ENCODE data around the gene KCTD5.
A peak's percentile ranks its signal among the peaks of the same experiment; 100 is the strongest.
"Not testable (repeated sequence)": the region's sequence is repeated elsewhere in the genome, so short reads cannot be mapped to it uniquely, and the experiment has no call there.

Gene KCTD5

DNA sequence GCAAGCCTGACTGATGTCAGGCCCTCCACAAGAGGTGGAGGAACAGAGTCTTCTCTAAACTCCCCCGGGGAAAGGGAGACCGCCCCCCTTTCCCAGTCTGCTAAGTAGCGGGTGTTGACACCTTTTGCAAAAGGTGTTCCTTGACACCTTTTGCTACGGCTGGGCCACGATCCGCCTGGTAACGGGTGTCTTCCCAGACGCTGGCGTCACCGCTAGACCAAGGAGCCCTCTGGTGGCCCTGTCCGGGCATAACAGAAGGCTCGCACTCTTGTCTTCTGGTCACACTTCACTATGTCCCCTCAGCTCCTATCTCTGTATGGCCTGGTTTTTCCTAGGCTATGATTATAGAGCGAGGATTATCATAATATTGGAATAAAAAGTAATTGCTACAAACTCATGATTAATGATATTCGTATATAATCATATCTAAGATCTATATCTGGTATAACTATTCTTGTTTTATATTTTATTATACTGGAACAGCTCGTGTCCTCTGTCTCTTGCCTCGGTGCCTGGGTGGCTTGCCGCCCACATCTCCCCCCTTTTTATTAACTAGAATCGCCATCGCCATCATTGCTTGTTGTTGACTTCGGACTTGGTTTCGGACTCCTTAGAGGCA lies 21.5 kb upstream of the KCTD5 start:
- TF ChIP-seq, protein P1, sequence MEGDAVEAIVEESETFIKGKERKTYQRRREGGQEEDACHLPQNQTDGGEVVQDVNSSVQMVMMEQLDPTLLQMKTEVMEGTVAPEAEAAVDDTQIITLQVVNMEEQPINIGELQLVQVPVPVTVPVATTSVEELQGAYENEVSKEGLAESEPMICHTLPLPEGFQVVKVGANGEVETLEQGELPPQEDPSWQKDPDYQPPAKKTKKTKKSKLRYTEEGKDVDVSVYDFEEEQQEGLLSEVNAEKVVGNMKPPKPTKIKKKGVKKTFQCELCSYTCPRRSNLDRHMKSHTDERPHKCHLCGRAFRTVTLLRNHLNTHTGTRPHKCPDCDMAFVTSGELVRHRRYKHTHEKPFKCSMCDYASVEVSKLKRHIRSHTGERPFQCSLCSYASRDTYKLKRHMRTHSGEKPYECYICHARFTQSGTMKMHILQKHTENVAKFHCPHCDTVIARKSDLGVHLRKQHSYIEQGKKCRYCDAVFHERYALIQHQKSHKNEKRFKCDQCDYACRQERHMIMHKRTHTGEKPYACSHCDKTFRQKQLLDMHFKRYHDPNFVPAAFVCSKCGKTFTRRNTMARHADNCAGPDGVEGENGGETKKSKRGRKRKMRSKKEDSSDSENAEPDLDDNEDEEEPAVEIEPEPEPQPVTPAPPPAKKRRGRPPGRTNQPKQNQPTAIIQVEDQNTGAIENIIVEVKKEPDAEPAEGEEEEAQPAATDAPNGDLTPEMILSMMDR (conservative IDR thresholded peaks at IDR 0.05; ENCODE audit: control insufficient read depth, insufficient read depth, low read depth, low read length) = peak; percentile 40
- DNase-seq (ENCODE audit: low read depth); H3K4me3 ChIP-seq (ENCODE audit: control insufficient read depth, low read depth, low read length): not testable (repeated sequence)

DNA sequence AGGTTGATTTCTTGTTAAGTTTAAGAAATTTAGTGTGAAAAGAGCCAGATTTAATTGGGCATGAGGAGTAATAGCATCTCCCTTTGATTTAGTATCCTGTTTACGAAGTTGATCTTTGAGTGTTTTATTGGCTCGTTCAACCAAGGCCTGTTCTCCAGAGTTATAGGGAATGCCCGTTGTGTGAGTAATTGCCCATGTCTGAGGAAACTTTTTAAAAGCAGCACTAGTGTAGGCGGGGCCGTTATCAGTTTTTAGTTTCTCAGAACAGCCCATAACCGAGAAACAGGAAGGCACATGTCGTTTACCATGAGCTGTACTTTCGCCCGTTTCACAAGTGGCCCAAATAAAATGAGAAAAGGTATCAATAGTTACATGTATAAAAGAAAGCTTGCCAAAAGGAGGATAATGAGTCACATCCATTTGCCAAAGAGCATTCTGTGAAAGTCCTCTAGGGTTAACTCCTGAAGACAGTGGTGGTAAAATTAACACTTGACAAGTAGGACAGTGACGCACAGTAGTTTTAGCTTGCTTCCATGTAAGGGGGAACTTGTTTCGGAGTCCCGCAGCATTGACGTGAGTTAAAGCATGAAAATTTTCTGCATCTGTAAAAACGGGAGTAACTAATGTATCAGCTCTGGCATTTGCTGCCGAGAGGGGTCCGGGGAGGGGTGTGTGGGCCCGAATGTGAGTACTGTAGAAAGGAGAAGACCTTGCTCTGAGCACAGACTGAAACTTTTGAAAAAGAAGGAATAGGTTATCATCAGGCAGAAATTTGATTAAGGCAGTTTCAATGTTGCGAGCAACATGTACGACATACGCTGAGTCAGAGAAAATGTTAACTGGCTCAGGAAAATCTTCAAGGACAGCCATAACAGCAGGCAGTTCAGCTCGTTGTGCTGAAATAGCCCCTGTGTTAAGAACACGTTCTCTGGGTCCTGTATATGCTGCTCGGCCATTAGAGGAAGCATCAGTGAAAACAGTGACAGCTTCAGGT lies 18.5 kb upstream of the KCTD5 start:
- peak overlapping the region; percentile 12 for H3K4me3 ChIP-seq (ENCODE audit: control insufficient read depth, low read depth, low read length)
- DNase-seq (ENCODE audit: low read depth) = peak; percentile 88
- TF ChIP-seq, protein P1 (conservative IDR thresholded peaks at IDR 0.05; ENCODE audit: control insufficient read depth, insufficient read depth, low read depth, low read length) = no peak

DNA sequence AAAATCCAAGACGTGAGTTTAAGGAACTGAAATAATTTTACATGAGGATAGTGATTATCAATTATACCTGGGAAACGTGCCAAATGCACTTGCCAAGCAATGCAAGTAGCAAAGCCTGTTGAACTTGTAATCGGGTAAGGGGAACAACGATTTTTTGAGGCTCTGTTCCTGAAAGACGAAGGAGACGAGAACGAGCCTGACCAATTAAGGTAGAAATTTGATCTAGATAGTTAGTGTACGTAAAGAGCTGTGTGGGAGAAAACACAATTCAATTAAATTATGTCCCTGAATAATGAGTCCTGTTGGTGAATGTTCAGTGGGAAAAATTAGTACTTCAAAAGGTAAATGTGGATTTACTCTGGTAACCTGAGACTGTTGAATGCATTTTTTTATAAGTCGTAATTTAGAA lies 17.7 kb upstream of the KCTD5 start:
- TF ChIP-seq, protein P1 (conservative IDR thresholded peaks at IDR 0.05; ENCODE audit: control insufficient read depth, insufficient read depth, low read depth, low read length) = no peak
- DNase-seq (ENCODE audit: low read depth) = no peak
- H3K4me3 ChIP-seq (ENCODE audit: control insufficient read depth, low read depth, low read length) = no peak overlapping the region

DNA sequence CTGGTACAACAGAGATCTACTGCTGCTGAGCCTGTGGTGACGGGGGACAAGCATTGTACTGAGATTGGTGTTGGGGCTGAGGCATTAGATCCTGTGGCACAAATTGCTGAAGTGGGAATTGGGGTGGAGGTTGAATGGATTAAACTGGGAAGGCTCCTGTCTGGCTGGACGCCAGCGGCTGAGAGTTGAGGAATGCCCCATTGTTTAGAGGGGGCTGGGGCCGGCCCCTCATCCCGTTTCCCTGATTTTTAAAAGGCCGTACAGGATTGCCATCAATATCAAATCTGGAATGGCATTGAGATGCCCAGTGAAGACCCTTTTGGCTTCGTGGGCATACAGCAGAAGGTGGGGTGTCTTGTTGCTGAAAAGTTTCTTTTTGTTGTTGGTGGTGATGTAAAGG lies 15.7 kb upstream of the KCTD5 start:
- not testable (repeated sequence) for DNase-seq (ENCODE audit: low read depth); H3K4me3 ChIP-seq (ENCODE audit: control insufficient read depth, low read depth, low read length)

DNA sequence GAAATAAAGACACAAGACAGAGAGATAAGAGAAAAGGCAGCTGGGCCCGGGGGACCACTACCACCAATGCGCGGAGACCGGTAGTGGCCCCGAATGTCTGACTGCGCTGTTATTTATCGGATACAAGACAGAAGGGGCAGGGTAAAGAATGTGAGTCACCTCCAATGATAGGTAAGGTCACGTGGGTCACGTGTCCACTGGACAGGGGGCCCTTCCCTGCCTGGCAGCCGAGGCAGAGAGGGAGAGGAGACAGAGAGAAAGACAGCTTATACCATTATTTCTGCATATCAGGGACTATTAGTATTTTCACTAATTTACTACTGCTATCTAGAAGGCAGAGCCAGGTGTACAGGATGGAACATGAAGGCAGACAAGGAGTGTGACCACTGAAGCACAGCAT lies 12.7 kb upstream of the KCTD5 start:
- not testable (repeated sequence) for H3K4me3 ChIP-seq (ENCODE audit: control insufficient read depth, low read depth, low read length); DNase-seq (ENCODE audit: low read depth)

DNA sequence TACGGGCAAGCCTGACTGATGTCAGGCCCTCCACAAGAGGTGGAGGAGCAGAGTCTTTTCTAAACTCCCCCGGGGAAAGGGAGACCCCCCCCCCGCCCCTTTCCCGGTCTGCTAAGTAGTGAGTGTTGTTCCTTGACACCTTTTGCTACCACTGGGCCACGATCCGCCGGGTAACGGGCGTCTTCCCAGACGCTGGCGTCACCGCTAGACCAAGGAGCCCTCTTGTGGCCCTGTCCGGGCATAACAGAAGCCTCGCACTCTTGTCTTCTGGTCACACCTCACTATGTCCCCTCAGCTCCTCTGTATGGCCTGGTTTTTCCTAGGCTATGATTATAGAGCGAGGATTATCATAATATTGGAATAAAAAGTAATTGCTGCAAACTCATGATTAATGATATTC lies 12.3 kb upstream of the KCTD5 start:
- TF ChIP-seq, protein P1 (conservative IDR thresholded peaks at IDR 0.05; ENCODE audit: control insufficient read depth, insufficient read depth, low read depth, low read length) = peak; percentile 61
- DNase-seq (ENCODE audit: low read depth) = peak; percentile 55
- not testable (repeated sequence) for H3K4me3 ChIP-seq (ENCODE audit: control insufficient read depth, low read depth, low read length)

DNA sequence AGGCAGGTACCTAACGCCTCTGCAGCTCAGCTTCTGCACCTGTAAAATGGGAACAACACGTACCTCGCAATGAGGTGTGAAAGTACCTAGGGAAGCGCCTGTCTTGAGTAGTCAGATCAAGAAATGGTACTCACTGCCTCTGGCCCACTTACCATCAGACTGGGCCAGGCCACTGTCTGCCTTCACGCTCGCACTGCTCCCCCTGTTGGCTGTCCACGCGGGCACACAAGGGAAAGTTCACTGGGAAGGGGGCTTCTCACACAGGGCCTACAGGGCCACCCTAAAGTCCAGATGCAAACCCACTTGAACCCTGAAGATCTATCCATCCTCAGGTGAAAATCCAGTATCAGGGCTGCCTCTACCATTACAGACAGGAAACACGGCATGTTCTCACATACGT lies 11.1 kb upstream of the KCTD5 start:
- not testable (repeated sequence) for DNase-seq (ENCODE audit: low read depth); H3K4me3 ChIP-seq (ENCODE audit: control insufficient read depth, low read depth, low read length)
- TF ChIP-seq, protein P1 (conservative IDR thresholded peaks at IDR 0.05; ENCODE audit: control insufficient read depth, insufficient read depth, low read depth, low read length) = peak; percentile 22

All from fibroblast of mammary gland (primary cell).